ENCODE data around the gene ATP8B4. TPM values are rescaled to one million over a fixed set of nuclear protein-coding genes. Genes with fewer than 3 reads are reported as not detected.

ATP8B4 gene
- total RNA-seq, 1 donor from 2014 or later = 9.0 TPM

DNA sequence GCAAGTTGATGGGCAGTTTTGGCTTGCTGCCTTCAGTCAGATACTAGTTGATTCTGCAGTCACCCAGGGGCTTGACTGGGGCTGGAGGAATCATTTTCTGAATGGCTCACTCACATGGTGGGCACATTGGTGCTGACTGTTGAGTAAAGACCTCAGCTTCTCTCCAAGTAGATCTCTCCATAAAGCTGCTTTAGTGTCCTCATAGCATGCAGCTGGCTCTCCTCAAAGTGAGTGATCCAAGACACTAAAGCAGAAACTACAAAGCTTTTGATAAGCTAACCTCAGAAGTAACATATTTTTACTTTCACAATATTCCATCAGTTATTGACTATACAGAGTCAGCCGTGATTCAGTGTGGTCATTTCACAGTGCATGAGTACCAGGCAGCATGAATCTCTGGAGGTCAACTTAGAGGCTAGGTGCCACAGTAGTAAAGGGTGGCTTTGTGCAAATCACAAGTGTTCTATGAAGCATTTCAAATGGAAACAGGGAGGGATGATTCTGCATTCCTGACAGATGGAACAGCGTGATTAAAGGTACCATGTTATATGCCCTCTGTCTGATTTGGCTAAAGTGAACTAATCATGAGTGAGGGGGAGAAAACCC lies 24.3 kb upstream of the ATP8B4 start:
- no peaks in the 10 kb centered on the region for H3K27me3 ChIP-seq (ENCODE audit: low read depth)
- no peak overlapping the region for H3K27ac ChIP-seq
- intact Hi-C loops (cut with DNase I) = no loop called here
- DNase-seq = no peak
- no peak for ATAC-seq
- no peaks in the 10 kb centered on the region for H3K4me1 ChIP-seq
- H3K4me3 ChIP-seq = no peak overlapping the region
- H3K36me3 ChIP-seq = no peaks in the 10 kb centered on the region
- H3K9me3 ChIP-seq = no peaks in the 10 kb centered on the region
- TF ChIP-seq, protein P1, sequence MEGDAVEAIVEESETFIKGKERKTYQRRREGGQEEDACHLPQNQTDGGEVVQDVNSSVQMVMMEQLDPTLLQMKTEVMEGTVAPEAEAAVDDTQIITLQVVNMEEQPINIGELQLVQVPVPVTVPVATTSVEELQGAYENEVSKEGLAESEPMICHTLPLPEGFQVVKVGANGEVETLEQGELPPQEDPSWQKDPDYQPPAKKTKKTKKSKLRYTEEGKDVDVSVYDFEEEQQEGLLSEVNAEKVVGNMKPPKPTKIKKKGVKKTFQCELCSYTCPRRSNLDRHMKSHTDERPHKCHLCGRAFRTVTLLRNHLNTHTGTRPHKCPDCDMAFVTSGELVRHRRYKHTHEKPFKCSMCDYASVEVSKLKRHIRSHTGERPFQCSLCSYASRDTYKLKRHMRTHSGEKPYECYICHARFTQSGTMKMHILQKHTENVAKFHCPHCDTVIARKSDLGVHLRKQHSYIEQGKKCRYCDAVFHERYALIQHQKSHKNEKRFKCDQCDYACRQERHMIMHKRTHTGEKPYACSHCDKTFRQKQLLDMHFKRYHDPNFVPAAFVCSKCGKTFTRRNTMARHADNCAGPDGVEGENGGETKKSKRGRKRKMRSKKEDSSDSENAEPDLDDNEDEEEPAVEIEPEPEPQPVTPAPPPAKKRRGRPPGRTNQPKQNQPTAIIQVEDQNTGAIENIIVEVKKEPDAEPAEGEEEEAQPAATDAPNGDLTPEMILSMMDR (IDR thresholded peaks at IDR 0.05) = no peak

DNA sequence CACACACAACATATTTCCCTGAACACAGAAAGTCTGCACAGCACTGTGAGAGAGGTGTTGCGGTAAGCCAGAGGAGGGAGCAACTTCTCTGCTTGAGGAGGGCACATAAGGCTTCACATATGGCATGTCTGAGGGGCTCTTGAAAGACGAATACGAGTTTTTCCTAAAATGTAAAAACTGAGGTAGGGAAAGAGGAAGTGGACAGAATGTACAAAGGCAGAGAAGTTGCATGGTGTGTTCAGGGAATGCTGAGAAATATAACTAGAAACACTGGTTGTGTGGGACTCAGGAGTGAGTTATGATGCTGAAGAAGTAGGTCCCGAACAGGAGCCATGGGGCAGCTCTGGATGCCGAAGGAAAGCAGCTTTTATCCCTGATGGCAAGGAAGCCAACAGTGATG lies 22.8 kb upstream of the ATP8B4 start:
- Histone ChIP-seq H3K36me3 (no peaks in the 10 kb centered on the region), H3K27ac (no peak overlapping the region), H3K4me1 (no peaks in the 10 kb centered on the region), H3K4me3 (no peak overlapping the region), H3K9me3 (no peaks in the 10 kb centered on the region), H3K27me3 (ENCODE audit: low read depth) (no peaks in the 10 kb centered on the region)
- ATAC-seq = no peak
- intact Hi-C loops (cut with DNase I) = no loop called here
- no peak for DNase-seq
- TF ChIP-seq, protein P1 (IDR thresholded peaks at IDR 0.05) = no peak

DNA sequence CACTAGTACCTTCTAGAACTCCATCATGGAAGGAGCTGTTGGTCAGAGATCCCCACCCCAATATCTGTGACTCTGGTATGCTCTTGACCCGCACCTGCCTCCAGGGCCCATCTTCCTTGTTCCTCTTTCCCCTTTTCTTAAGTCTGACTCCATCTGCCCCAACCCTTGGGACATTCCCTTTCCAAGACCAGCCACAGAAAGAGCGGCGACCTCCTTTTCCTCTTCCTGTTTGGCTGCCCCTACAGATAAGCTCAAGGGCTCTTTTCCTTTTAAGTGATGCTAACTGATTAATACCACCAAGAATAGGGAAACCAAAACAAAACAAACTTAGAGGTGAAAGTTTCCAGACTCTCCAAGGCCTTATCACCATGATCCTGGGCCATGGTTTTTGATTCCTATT lies 21.9 kb upstream of the ATP8B4 start:
- no peak overlapping the region for H3K27ac ChIP-seq
- no peaks in the 10 kb centered on the region for H3K27me3 ChIP-seq (ENCODE audit: low read depth)
- no peak for ATAC-seq
- H3K4me1 ChIP-seq = no peaks in the 10 kb centered on the region
- no peaks in the 10 kb centered on the region for H3K9me3 ChIP-seq
- intact Hi-C loops (cut with DNase I) = no loop called here
- TF ChIP-seq, protein P1 (IDR thresholded peaks at IDR 0.05) = no peak
- no peak for DNase-seq
- H3K4me3 ChIP-seq = no peak overlapping the region
- H3K36me3 ChIP-seq = no peaks in the 10 kb centered on the region

DNA sequence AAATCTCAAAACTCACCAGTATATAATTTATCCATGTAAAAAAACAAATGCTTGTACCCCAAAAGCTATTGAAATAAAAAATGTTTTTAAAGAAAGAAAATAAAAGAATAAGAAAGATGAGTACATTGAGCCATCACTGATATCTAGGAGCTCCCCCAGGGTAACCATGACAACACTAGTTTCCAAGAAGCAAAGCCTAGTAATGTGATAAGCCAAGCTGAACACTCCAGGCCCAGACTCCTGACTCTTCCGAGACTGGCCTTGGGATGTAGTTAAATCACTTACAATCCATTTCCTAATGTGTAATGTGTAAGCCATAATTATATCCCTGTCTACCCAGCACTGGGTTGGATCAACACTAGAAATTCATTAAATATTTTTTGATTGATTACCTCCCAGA lies 21.1 kb upstream of the ATP8B4 start:
- Histone ChIP-seq H3K4me3 (no peak overlapping the region), H3K36me3 (no peaks in the 10 kb centered on the region), H3K9me3 (no peaks in the 10 kb centered on the region), H3K27me3 (ENCODE audit: low read depth) (no peaks in the 10 kb centered on the region), H3K27ac (no peak overlapping the region), H3K4me1 (peaks cover 5% of the 10 kb centered on the region)
- DNase-seq (no peak), ATAC-seq (no peak)
- TF ChIP-seq, protein P1 (IDR thresholded peaks at IDR 0.05) = no peak
- intact Hi-C loops (cut with DNase I) = no loop called here

DNA sequence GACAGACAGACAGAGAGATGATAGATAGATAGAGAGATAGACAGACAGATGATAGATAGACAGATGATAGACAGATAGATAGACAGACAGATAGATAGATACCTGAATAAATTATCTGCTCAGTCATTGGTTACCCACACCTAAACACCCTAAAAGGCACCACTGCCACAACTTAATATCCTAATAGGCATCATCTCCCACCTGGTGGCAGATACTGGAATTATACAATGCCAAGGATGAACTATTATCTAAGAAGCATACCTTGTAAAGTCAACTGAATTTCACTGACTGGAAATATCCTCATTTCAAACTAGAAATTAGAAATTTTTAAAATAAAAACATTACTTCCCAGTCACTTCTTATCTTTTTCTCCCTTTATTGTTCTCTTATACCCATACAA lies 19.4 kb upstream of the ATP8B4 start:
- H3K27ac ChIP-seq = no peak overlapping the region
- H3K4me1 ChIP-seq = peaks cover 15% of the 10 kb centered on the region
- intact Hi-C loops (cut with DNase I) = no loop called here
- no peaks in the 10 kb centered on the region for H3K36me3 ChIP-seq
- H3K9me3 ChIP-seq = no peaks in the 10 kb centered on the region
- no peak for DNase-seq
- no peak overlapping the region for H3K4me3 ChIP-seq
- TF ChIP-seq, protein P1 (IDR thresholded peaks at IDR 0.05) = no peak
- H3K27me3 ChIP-seq (ENCODE audit: low read depth) = no peaks in the 10 kb centered on the region
- no peak for ATAC-seq

All from lower lobe of right lung (tissue), 2 donors.